Gastroesophageal sphincter (tissue), 4 donors: ENCODE measurements around the gene AHRR. TPM values are rescaled to one million over a fixed set of nuclear protein-coding genes. Genes with fewer than 3 reads are reported as not detected.

Experiments used
- ATAC-seq: fragments of 150-250 bp; one replicate; pipeline ENCODE4 v1.9.1; 2016; ENCODE audit warnings: mild to moderate bottlenecking, moderate library complexity
- H3K27ac ChIP-seq, 4 donors: fragments of 200-600 bp; sonication (generic) in 3 of 4; 1 replicate in 3 of 4; 2 replicates in 1 of 4; pipeline ENCODE4 v1.5.1; 2016 to 2019
- H3K27me3 ChIP-seq: fragments of 200-600 bp; sonication (generic); one replicate; pipeline ENCODE4 v1.5.1; 2019
- H3K36me3 ChIP-seq, 2 donors: fragments of 200-600 bp; sonication (generic); one replicate each; pipeline ENCODE4 v1.5.1; 2019; ENCODE audit warnings: control low read depth in 1 of 2
- H3K4me1 ChIP-seq, 3 donors: fragments of 200-600 bp; sonication (generic); 1 replicate in 2 of 3; 2 replicates in 1 of 3; pipeline ENCODE4 v1.5.1; 2016 to 2019; ENCODE audit warnings: control low read depth in 2 of 3
- H3K4me3 ChIP-seq, 2 donors: fragments of 200-600 bp; sonication (generic); one replicate each; pipeline ENCODE4 v1.5.1; 2019; ENCODE audit warnings: mild to moderate bottlenecking in 1 of 2, moderate library complexity in 1 of 2
- H3K9me3 ChIP-seq, 3 donors: fragments of 200-600 bp; sonication (generic); one replicate each; pipeline ENCODE4 v1.5.1; 2017 to 2019; ENCODE audit warnings: control low read depth in 2 of 3
- CTCF ChIP-seq, 4 experiments: fragments of 200-600 bp in 2 of 4; fragments of 450-650 bp in 2 of 4; sonication (generic) in 1 of 4; IDR thresholded peaks; one replicate each; pipeline ENCODE4 v1.5.1; 2017 to 2019; ENCODE audit warnings: antibody characterized with exemption in 4 of 4, mild to moderate bottlenecking in 2 of 4, moderate library complexity in 2 of 4
- EP300 ChIP-seq: sonication (generic); formaldehyde crosslinking; IDR thresholded peaks from one replicate; pipeline ENCODE4 v1.6.1; 2017; ENCODE audit warnings: antibody characterized with exemption, mild to moderate bottlenecking
- POLR2A ChIP-seq, 2 donors: fragments of 450-650 bp; IDR thresholded peaks; one replicate each; pipeline ENCODE4 v1.6.1; 2017; ENCODE audit warnings: antibody characterized with exemption in 2 of 2, mild to moderate bottlenecking in 2 of 2, moderate library complexity in 1 of 2
- POLR2AphosphoS5 ChIP-seq: sonication (generic); formaldehyde crosslinking; IDR thresholded peaks from one replicate; pipeline ENCODE4 v1.6.1; 2017; ENCODE audit warnings: antibody characterized with exemption
- WGBS, 2 donors: methylation state at CpG; one replicate each; pipeline ENCODE4 v1.1.5; 2018; ENCODE audit warnings: low coverage in 1 of 2; 5-methylcytosine and 5-hydroxymethylcytosine counted together
- total RNA-seq, 4 donors: library from RNA; depleted of rRNA; stranded (reverse); fragments of >200 nt; gene quantifications; one replicate each; pipeline ENCODE4 v1.1.0, GENCODE V29; 2016

Gene AHRR
- total RNA-seq, 4 donors from 2014 or later = 0.15 to 1.7 (median 0.45) TPM

- no peak overlapping the region for H3K4me3 ChIP-seq
- 85% methylated on average over 5 to 13 of the region's 27 CpGs for WGBS, 2 donors
- TF ChIP-seq CTCF (IDR thresholded peaks at IDR 0.05) (no peak), EP300 (no peak), POLR2AphosphoS5 (no peak), POLR2A (IDR thresholded peaks at IDR 0.05) (no peak)
Observed at GRCh38 chr5:342501-343460, 21.3 kb downstream of the AHRR start.

GRCh38 chr5:343461-344401 is 22.2 kb downstream of the AHRR start:
- peak overlapping the region in 1 of 4 donors; percentile 40 for H3K27ac ChIP-seq

More at GRCh38 chr5:342501-343460, 21.3 kb downstream of the AHRR start:
- Histone ChIP-seq H3K9me3 (no peaks in the 10 kb centered on the region), H3K27ac (no peak overlapping the region), H3K36me3 (no peaks in the 10 kb centered on the region), H3K27me3 (peaks cover 25% of the 10 kb centered on the region), H3K4me1 (peaks cover 0 to 8% (median 0%) of the 10 kb centered on the region in 3 donors)
- no peak for ATAC-seq

GRCh38 chr5:344668-345067 is 23.2 kb downstream of the AHRR start:
- Histone ChIP-seq H3K4me3 (no peak overlapping the region), H3K36me3 (no peaks in the 10 kb centered on the region), H3K27ac (no peak overlapping the region), H3K9me3 (no peaks in the 10 kb centered on the region), H3K4me1 (peaks cover 0 to 8% (median 0%) of the 10 kb centered on the region in 3 donors), H3K27me3 (peaks cover 29% of the 10 kb centered on the region)
- TF ChIP-seq POLR2AphosphoS5 (no peak), POLR2A (IDR thresholded peaks at IDR 0.05) (no peak), CTCF (IDR thresholded peaks at IDR 0.05) (no peak), EP300 (no peak)
- no peak for ATAC-seq
- WGBS, 2 donors = 100% methylated on average over 1 of the region's 8 CpGs; no CpG with 5 or more reads in 1 of the 2 donors

More at GRCh38 chr5:343461-344401, 22.2 kb downstream of the AHRR start:
- H3K27me3 ChIP-seq = peaks cover 29% of the 10 kb centered on the region
- H3K4me3 ChIP-seq = peak overlapping the region; percentile 3 to 54
- peak; percentile 77 for ATAC-seq
- no peaks in the 10 kb centered on the region for H3K36me3 ChIP-seq
- no peak for TF ChIP-seq EP300
- TF ChIP-seq POLR2AphosphoS5 = no peak
- TF ChIP-seq CTCF (IDR thresholded peaks at IDR 0.05) = no peak
- no peak for TF ChIP-seq POLR2A (IDR thresholded peaks at IDR 0.05)
- WGBS, 2 donors = no CpG with 5 or more reads among the region's 102 CpGs
- H3K9me3 ChIP-seq = no peaks in the 10 kb centered on the region
- H3K4me1 ChIP-seq = peaks cover 0 to 8% (median 0%) of the 10 kb centered on the region in 3 donors

GRCh38 chr5:345404-346195 is 24.1 kb downstream of the AHRR start:
- no peaks in the 10 kb centered on the region for H3K36me3 ChIP-seq
- WGBS, 2 donors = 25 to 86% methylated on average over 5 to 6 of the region's 22 CpGs
- H3K27me3 ChIP-seq = peaks cover 38% of the 10 kb centered on the region
- peaks cover 0 to 8% (median 0%) of the 10 kb centered on the region in 3 donors for H3K4me1 ChIP-seq
- no peak for TF ChIP-seq POLR2A (IDR thresholded peaks at IDR 0.05)
- no peak for TF ChIP-seq CTCF (IDR thresholded peaks at IDR 0.05)
- TF ChIP-seq EP300 = no peak
- no peak for TF ChIP-seq POLR2AphosphoS5
- H3K9me3 ChIP-seq = no peaks in the 10 kb centered on the region
- H3K4me3 ChIP-seq = no peak overlapping the region
- no peak for ATAC-seq
- no peak overlapping the region for H3K27ac ChIP-seq
